Measurements from ENCODE around the gene ACTL7B.

ACTL7B gene

GRCh38 chr9:108880738-108881316 is 25.0 kb upstream of the ACTL7B start:
- H3K4me3 ChIP-seq (ENCODE audit: low read depth, low read length) = no peak overlapping the region
- no peak for TF ChIP-seq CTCF (IDR thresholded peaks at IDR 0.05; ENCODE audit: borderline replicate concordance, insufficient read depth, low read depth, low read length)

- H3K4me3 ChIP-seq (ENCODE audit: low read depth, low read length) = no peak overlapping the region
- TF ChIP-seq CTCF (IDR thresholded peaks at IDR 0.05; ENCODE audit: borderline replicate concordance, insufficient read depth, low read depth, low read length) = no peak
Measured at GRCh38 chr9:108877524-108877923, 21.7 kb upstream of the ACTL7B start.

- TF ChIP-seq CTCF (IDR thresholded peaks at IDR 0.05; ENCODE audit: borderline replicate concordance, insufficient read depth, low read depth, low read length) = no peak
- H3K4me3 ChIP-seq (ENCODE audit: low read depth, low read length) = no peak overlapping the region
Measured at GRCh38 chr9:108876425-108876824, 20.6 kb upstream of the ACTL7B start.

- no peak for TF ChIP-seq CTCF (IDR thresholded peaks at IDR 0.05; ENCODE audit: borderline replicate concordance, insufficient read depth, low read depth, low read length)
- no peak overlapping the region for H3K4me3 ChIP-seq (ENCODE audit: low read depth, low read length)
Measured at GRCh38 chr9:108874058-108874788, 18.4 kb upstream of the ACTL7B start.

GRCh38 chr9:108869092-108869725 is 13.4 kb upstream of the ACTL7B start:
- TF ChIP-seq CTCF (IDR thresholded peaks at IDR 0.05; ENCODE audit: borderline replicate concordance, insufficient read depth, low read depth, low read length) = no peak

GRCh38 chr9:108867829-108868228 is 12.0 kb upstream of the ACTL7B start:
- no peak for TF ChIP-seq CTCF (IDR thresholded peaks at IDR 0.05; ENCODE audit: borderline replicate concordance, insufficient read depth, low read depth, low read length)
- H3K4me3 ChIP-seq (ENCODE audit: low read depth, low read length) = no peak overlapping the region

More at GRCh38 chr9:108869092-108869725, 13.4 kb upstream of the ACTL7B start:
- no peak overlapping the region for H3K4me3 ChIP-seq (ENCODE audit: low read depth, low read length)
